ENCODE results near the gene KCTD20. TPM values are rescaled to one million over a fixed set of nuclear protein-coding genes. Genes with fewer than 3 reads are reported as not detected.
"Not testable (repeated sequence)": the region's sequence is repeated elsewhere in the genome, so short reads cannot be mapped to it uniquely, and the experiment has no call there.

KCTD20 gene
- polyA plus RNA-seq, 4 donors: 49.4 to 54.5 (median 51.9) TPM

DNA sequence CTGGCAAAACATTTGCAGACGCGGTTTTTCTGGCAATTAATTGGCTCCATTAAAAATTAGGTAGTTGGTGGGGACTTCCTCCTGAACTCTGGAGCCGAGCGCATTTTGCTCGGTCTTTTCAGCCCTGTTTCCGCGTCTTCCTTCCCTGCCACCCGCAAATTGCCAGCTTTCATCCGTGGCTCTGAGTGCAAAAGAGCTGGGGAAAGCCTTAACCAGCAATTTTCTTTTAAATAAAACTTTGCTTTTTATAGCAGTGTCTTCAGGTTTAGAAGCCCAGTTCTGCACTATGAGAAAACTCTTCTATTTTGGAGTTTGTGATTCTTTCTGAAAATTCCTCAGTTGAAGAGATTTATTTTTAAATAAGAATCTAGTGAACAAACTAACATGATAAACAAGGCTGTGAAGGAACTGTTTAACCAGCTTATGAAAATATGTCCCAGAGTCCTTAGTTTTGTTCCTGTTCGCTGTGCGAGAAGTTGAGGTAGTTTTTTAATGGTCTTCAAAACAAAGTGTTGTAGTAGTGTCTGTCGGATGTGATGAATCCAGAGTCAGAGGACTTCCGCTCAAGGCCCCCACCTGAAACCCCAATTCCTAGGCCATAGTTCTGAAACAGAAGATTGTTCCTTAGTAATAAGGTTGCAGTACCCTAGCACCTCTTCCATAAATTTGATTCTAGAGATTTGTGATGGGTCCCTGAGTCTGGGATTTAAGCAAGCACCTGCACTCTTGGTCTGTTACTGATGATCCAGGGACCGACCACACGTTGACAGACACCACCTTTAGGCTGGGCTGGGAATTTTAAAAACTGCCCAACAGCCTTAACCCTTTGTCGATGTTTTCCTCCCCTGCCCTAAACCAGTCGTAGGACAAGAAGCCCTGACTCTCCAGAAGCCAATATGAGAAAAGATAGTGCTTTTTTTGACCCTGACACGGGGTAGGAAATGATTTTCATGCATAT, 950 bp downstream of the KCTD20 start:
- no peak for DNase-seq (ENCODE audit: low read depth in 4 of 4, low spot score in 3 of 4)

DNA sequence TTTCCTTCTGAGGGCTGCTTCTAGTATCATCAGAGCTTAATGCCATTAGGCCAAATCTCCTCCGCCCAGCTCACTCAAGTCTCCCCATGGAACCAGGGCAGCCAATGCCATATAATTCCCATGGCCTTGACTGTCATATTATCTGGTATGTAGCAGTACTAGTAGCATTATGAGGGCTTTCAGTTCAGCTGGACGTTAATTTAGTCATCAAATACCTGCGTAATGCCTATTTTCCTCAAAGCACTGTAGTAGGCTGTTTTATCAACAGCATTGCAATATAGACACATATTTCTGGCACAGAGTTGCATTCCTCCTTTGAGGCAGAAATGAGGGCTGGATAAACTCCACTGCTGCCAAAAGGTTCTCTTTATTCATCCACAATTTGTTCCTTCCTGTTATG, 1.7 kb downstream of the KCTD20 start:
- no peak for DNase-seq (ENCODE audit: low read depth in 4 of 4, low spot score in 3 of 4)

DNA sequence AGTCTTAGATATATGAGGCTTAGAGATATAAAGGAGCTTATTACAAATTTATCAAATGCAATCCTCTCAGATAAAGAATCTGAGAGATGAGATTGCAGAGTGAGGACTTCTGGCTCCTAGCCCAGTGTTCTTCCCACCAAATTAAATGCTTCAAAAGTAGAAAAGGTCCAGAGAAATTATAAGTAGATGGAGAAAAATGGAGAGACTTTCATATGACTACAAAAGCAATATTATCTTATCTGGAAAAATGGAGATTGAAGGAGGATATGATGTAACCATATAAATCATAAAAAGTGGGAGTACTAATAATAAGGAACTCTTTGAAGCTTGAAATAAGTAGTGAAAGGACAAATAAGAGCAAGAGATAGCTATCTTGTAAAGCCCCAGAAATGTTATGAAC, 2.8 kb downstream of the KCTD20 start:
- DNase-seq (ENCODE audit: low read depth in 4 of 4, low spot score in 3 of 4): no peak

DNA sequence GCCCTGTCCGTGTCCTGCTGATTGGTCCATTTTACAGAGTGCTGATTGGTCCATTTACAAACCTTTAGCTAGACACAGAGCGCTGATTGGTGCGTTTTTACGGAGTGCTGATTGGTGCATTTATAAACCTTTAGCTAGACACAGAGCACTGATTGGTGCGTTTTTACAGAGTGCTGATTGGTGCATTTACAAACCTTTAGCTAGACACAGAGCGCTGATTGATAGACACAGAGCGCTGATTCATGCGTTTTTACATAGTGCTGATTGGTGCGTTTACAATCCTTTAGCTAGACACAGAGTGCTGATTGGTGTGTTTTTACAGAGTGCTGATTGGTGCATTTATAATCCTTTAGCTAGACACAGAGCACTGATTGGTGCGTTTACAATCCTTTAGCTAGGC, 6.4 kb downstream of the KCTD20 start:
- not testable (repeated sequence) for DNase-seq (ENCODE audit: low read depth in 4 of 4, low spot score in 3 of 4)

DNA sequence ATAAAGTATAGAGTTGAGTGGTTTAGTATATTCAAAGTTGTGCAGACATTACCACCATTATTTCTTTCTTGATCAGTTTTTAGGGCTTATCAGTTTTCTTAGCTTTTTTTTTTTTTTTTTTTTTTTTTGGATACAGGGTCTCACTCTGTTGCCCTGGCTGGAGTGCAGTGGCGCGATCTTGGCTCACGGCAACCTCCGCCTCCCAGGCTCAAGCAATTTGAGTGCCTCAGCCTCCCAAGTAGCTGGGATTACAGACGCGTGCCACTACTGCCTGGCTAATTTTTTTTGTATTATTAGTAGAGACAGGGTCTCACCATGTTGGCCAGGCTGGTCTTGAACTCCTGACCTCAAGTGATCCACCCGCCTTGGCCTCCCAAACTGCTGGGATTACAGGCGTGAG, 10.1 kb downstream of the KCTD20 start:
- not testable (repeated sequence) for DNase-seq (ENCODE audit: low read depth in 4 of 4, low spot score in 3 of 4)

DNA sequence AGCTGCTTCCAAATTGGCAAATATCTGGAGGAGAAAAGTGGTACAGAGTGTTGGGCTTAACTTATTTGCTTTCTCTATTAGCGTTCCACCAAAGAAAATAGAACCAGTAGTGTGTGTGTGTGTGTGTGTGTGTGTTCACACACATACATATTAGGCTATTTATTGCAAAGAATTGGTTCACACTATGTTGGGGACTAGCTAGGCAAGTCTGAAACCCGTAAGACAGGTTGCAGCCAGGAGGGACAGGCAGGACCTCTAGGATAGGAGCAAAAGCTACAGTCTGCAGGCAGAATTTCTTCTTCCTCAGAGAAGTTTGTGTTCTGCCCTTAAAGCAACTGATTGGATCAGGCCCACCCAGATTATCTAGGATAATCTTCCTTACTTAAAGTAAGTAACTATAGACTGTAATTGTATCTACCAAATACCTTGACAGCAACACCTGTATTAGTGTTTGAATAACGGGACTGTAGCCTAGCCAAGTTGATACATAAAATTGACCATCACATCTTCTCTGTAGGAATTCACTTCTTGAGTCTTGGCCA, 12.8 kb downstream of the KCTD20 start:
- DNase-seq (ENCODE audit: low read depth in 4 of 4, low spot score in 3 of 4): no peak

DNA sequence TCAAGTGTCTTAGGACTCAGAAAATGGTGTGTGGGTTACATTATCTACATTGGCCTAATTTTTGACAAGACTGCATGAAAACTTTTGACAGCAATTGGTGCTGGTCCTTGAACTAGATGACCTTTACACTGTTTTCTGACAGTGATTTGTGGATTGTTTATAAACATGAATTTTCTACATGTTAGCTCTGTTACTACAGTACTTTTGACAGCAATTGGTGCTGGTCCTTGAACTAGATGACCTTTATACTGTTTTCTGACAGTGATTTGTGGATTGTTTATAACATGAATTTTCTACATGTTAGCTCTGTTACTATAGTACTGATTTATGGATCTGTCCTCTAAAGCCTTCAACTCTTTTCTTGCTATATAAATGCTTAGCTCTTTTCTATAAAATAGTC, 16.7 kb downstream of the KCTD20 start:
- DNase-seq (ENCODE audit: low read depth in 4 of 4, low spot score in 3 of 4): no peak

DNA sequence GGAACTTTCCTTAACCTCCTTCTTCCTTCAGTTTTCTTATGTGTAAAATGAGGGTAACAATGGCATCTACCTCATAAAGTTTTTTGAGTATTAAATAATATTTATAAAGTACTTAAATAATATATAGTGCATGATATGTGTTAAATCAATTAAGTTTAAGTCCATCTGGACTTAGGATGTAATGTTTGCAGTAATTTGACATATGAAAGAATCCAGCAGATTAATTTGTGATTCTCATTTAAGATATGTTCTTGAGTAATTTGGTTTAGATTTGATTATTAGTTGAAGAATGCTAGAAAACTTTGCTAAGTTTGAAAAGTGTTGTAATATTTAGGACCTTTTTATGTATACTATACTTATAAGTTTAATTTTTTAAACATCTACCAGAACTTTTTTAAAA, 18.1 kb downstream of the KCTD20 start:
- no peak for DNase-seq (ENCODE audit: low read depth in 4 of 4, low spot score in 3 of 4)

DNA sequence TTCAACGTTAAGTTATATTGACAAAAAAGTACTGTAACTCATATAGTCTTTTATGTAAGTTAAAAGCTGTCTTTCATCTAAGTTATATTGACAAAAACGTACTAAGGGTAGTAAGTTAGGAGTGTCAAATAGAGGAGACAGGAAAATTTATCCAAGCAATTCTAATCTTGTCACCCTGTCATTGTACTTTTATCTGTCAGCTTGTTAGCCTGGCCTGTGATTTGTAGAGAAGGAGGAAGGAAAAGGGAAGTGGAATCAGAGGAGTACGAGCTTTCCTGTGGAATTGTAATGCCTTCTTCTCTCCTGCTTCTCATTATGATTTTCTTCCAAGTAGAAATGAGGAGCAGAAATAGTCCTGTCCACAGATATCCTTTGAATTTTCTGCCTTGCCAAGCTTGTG, 18.8 kb downstream of the KCTD20 start:
- no peak for DNase-seq (ENCODE audit: low read depth in 4 of 4, low spot score in 3 of 4)

DNA sequence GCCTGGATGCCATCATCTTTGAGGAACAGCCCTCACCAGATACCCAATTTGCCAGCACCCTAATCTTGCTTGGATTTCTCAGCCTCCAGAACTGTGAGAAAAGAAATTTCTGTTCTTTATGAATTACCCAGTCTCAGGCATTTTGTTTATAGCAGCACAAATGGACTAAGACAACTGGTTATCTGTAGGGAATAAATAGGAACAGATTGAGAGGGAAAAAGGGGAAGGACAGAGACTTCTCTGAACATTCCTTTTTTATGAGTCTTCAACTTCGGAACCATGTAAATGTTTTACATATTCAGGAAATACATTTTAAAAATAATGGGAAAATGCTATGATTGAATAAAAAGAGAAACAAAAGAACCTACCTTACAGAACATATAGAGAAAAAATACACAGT, 20.9 kb downstream of the KCTD20 start:
- no peak for DNase-seq (ENCODE audit: low read depth in 4 of 4, low spot score in 3 of 4)

DNA sequence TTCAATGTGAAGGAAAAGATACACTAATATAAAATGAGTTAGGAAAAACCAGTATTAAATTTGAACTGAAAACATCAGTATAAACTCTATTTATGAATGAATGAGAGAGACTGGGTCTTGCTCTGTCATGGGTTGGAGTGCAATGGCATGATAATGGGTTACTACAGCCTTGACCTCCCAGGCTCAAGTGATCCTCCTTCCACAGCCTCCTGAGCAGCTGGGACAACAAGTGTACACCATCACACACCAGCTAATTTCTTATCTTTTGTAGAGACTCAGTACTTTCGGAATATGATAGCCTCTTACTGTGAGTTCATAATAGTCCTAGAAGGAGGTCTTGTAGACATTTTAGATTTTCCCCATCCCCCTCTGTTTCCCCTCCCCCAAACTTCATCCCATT, 21.4 kb downstream of the KCTD20 start:
- DNase-seq (ENCODE audit: low read depth in 4 of 4, low spot score in 3 of 4): no peak

DNA sequence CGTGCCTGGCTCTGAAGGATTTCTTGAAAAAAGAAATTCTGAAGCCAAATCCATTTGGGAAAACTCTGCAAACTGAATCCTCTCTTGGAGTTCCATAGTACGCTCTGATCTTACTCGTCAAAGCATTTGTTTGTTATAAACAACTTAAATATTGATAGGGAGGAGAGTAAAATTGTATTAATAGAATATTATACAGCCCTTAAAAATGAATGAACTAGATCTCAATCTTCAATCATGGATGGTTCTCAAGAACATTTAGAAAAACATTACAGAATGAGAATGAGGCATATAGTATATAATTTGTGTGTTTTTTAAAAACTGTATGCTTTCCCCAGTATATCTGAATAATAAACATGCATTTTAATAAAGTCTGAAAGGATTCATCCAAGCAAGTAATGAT, 24.8 kb downstream of the KCTD20 start:
- no peak for DNase-seq (ENCODE audit: low read depth in 4 of 4, low spot score in 3 of 4)

DNA sequence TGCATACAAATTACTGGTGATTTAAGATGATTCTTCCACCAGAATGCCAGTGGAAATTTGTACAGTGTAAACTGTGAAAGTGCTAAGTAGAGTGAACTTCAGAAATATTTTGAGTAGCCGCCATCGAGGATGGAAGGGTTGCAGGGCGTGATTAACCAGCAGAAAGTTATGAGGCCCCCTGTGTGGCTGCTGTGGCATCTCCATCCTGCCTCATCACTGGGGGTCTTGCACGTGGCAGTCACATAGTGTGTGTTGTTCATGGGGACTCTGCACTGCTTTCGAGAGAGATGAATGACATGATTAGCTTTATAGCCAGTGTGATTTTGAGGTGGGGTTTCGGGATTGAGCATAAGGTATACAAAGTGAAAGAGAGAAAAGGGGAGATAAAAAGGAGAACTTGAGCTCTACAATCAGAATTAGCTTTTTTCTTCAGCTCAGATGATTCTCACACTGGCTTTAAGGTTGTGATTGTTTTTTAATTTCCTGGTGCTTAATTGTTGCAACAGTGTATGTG, 26.4 kb downstream of the KCTD20 start:
- DNase-seq (ENCODE audit: low read depth in 4 of 4, low spot score in 3 of 4): no peak

DNA sequence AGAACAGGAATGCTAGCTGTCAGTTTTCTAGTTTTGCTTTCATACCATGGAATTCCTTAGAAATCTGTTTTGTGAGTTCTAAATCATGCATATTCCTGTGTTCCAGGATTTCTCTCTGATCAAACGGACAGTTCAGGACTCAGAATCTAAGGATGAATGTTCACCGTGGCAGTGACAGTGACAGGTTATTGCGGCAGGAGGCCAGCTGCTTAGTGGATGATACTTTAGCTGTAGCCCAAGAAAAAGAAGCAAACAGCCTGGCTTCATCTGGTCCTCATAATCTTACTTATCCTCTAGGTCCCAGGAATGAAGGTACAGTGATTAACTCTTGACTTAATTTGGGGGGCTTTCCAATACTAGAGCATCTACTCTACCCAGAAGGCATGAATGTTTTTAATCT, 27.1 kb downstream of the KCTD20 start:
- DNase-seq (ENCODE audit: low read depth in 4 of 4, low spot score in 3 of 4): no peak

DNA sequence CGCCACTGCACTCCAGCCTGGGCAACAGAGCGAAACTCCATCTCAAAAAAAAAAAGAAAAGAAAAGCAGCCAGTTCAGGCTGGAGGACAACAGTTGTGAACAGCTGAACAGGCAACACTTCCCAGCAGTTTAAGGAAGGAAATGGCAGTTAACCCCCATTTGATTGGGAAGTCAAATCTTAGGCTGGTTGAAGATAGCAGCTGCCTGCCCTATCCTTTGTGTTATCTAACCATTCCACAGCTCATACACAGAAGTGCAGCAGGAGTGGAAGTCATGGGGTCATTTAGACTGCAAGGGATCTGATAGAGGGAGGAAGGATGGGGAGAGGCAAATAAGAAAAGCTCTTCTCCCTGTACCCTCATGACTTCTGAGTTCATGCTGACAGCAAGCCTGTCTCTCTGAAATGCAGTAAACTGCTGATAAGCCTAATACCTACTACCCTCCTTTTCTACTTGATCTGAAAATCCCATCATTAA, 35.3 kb downstream of the KCTD20 start:
- DNase-seq (ENCODE audit: low read depth in 4 of 4, low spot score in 3 of 4): no peak

DNA sequence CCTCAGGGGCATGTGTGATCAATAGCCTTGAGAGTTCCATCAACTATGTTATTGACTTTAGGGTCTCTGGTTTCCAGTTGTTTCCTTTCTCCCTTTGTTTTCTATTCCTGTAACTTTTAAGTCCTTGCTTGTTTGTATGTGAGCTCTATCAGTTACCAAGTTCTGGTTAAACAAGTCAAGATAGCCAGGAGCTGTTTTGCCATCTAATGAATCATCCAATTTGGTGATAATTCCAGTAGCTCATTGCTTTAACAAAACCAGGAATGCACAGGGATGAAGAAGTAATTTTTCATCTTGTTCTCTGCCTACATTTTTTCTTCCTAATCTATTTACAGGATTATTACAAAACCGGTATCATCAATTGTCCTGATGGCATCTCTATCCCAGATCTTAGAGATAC, 36.5 kb downstream of the KCTD20 start:
- DNase-seq (ENCODE audit: low read depth in 4 of 4, low spot score in 3 of 4): no peak

DNA sequence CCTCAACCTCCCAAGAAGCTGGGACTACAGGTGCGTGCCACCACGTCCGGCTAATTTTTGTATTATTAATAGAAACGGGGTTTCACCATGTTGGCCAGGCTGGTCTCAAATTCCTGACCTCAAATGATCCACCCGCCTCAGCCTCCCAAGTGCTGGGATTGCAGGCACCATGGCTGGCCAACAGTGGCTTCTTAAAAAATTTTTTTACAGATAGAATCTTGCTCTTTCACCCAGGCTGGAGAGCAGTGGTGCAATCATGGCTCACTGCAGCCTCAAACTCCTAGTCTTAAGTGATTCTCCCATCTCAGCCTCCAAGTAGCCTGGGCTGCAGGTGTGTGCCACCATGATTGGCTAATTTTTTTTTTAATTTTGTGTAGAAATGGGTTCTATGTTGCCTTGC, 40.5 kb downstream of the KCTD20 start:
- not testable (repeated sequence) for DNase-seq (ENCODE audit: low read depth in 4 of 4, low spot score in 3 of 4)

DNA sequence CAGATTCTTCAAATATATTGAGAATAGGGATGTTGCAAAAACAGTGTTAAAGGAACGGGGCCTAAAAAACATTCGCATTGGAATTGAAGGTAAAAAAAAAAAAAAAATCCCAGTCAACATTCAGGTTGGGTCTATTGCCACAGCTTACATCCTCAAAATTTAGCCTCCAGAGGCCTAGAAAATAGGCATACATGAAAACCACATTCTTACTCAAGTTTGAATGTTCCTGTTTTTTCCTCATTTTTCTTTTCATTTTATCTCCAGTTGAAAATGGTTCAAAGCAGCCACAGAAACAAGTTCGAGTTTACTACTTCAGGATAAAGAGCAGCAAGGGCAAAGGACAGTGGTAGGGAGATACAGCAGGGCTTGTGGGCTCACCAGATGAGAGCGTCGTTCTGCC, 41.9 kb downstream of the KCTD20 start:
- DNase-seq (ENCODE audit: low read depth in 4 of 4, low spot score in 3 of 4): no peak

DNA sequence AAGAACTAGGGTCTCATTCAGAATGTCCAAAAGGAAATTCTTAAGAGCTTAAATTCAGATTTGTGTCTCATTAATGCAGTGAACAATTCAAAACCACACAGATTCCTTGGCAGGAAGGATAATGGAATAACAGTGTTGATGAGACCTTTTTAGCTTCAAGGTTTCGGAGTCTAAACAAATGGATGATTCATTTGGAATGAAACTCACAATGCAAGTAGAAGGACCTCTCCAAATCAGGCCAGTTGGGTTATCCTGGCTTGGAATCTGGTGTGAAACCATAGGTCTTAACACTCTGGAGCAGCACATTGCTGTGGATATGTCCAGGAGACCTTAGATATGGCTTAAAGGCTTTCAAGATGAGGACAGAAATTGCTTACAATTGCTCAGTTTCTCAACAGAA, 44.9 kb downstream of the KCTD20 start:
- no peak for DNase-seq (ENCODE audit: low read depth in 4 of 4, low spot score in 3 of 4)

DNA sequence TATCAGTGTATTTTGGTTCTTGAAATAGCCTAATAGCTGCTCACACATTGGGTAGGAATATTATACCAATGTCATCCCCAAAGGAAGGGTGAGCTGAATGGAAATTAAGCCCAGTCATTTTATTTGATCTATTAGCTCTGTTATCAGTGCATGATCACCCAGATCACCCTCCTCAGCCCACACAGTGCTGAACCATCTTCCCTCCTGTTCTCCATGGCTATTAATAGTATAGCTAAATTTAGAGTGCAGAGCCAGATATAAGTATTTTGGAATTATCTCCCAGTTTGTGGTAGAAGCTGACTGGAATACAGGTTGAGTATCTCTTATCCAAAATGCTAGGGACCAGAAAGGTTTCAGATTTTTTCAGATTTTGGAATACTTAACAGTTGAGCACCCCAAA, 45.4 kb downstream of the KCTD20 start:
- DNase-seq (ENCODE audit: low read depth in 4 of 4, low spot score in 3 of 4): no peak

DNA sequence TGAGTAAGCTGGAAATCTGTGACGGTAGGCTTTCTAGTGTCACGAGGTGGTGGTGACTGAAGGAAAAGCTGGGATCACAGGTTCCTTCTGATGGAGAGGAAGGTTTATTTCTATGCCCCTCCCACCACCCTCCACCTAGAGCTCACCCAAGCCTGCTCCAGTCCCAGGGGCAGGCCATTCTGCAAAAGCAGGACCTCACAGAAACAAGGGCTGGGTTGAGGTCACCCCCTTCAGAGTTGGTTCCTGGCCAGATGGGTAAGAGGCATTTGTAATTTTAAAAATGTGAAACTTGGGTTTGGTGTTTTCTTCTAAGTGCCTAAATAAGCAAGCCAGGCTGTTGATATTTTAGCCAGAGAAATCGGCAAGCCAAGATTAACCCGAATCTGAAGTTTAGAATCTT, 46.6 kb downstream of the KCTD20 start:
- DNase-seq (ENCODE audit: low read depth in 4 of 4, low spot score in 3 of 4): no peak

DNA sequence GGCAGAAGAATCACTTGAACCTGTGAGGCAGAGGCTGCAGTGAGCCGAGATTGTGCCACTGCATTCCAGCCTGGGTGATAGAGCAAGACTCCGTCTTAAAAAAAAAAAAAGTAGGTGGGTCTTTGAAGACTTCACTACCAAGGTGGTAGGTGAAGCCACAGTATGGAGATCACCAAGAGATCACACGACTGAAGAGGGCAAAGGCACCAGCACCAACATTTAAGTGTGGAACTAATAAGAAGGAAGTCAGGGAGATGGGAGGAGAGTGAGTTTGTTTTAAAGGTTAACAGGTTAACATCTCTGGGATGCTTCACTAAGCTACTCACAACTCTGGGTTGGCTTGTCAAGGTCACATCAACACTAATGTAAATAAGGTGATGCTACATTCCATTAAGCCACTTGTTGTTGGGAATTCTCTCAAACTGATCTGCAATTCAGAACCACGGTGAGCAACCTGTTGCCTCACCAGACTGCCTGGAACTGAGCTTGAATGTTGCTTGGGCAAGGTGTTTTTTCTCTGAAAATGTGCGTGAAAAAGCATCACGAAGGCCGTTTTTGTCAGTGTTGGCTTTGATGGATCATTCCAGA, 48.7 kb downstream of the KCTD20 start:
- no peak for DNase-seq (ENCODE audit: low read depth in 4 of 4, low spot score in 3 of 4)
